GM21526 (cell line): ENCODE results near the gene ZFX.

Experiments used
- ATAC-seq: cut with Tn5 transposase; IDR thresholded peaks from one replicate; pipeline ENCODE4 v1.9.1; 2021; ENCODE audit warnings: moderate library complexity; ENCODE audit not compliant: unreplicated experiment, low FRiP score

The ZFX gene

GRCh38 chrX:24198101-24198500 lies 48.6 kb downstream of the ZFX start:
- no peak for ATAC-seq

GRCh38 chrX:24200133-24200532 lies 50.6 kb downstream of the ZFX start:
- ATAC-seq, result no peak

- ATAC-seq, result no peak
These were observed 51.7 kb downstream of the ZFX start for GRCh38 chrX:24201216-24201615.

GRCh38 chrX:24202465-24203031 lies 53.0 kb downstream of the ZFX start:
- no peak for ATAC-seq

- ATAC-seq, result no peak
These were observed 53.7 kb downstream of the ZFX start for GRCh38 chrX:24203072-24203808.

- ATAC-seq, result no peak
These were observed 54.8 kb downstream of the ZFX start for GRCh38 chrX:24204331-24204730.

GRCh38 chrX:24204958-24205357 lies 55.4 kb downstream of the ZFX start:
- ATAC-seq, result no peak

GRCh38 chrX:24207826-24208225 lies 58.3 kb downstream of the ZFX start:
- no peak for ATAC-seq

- no peak for ATAC-seq
These were observed 59.1 kb downstream of the ZFX start for GRCh38 chrX:24208496-24209240.

GRCh38 chrX:24210190-24210589 lies 60.7 kb downstream of the ZFX start:
- ATAC-seq, result no peak

GRCh38 chrX:24214568-24214967 lies 65.0 kb downstream of the ZFX start:
- ATAC-seq, result no peak

GRCh38 chrX:24215272-24215671 lies 65.7 kb downstream of the ZFX start:
- ATAC-seq, result no peak

- ATAC-seq, result no peak
These were observed 66.5 kb downstream of the ZFX start for GRCh38 chrX:24216037-24216436.

- ATAC-seq, result no peak
These were observed 67.3 kb downstream of the ZFX start for GRCh38 chrX:24216827-24217226.

GRCh38 chrX:24219320-24219719 lies 69.8 kb downstream of the ZFX start:
- ATAC-seq, result no peak

GRCh38 chrX:24221872-24222271 lies 72.3 kb downstream of the ZFX start:
- ATAC-seq, result no peak

- no peak for ATAC-seq
These were observed 75.7 kb downstream of the ZFX start for GRCh38 chrX:24225265-24225664.

- ATAC-seq, result no peak
These were observed 76.6 kb downstream of the ZFX start for GRCh38 chrX:24226176-24226575.

GRCh38 chrX:24228596-24228995 lies 79.1 kb downstream of the ZFX start:
- no peak for ATAC-seq

- ATAC-seq, result no peak
These were observed 79.9 kb downstream of the ZFX start for GRCh38 chrX:24229400-24229879.

GRCh38 chrX:24229976-24230375 lies 80.4 kb downstream of the ZFX start:
- ATAC-seq, result no peak

- ATAC-seq, result no peak
These were observed 81.6 kb downstream of the ZFX start for GRCh38 chrX:24231131-24231540.
